HG03565 (cell line): ENCODE measurements around the gene PPIB.

Experiments
- ATAC-seq: cut with Tn5 transposase; IDR thresholded peaks from one replicate; pipeline ENCODE4 v1.9.1; 2021; ENCODE audit warnings: mild to moderate bottlenecking, moderate library complexity; ENCODE audit not compliant: unreplicated experiment

The PPIB gene

DNA sequence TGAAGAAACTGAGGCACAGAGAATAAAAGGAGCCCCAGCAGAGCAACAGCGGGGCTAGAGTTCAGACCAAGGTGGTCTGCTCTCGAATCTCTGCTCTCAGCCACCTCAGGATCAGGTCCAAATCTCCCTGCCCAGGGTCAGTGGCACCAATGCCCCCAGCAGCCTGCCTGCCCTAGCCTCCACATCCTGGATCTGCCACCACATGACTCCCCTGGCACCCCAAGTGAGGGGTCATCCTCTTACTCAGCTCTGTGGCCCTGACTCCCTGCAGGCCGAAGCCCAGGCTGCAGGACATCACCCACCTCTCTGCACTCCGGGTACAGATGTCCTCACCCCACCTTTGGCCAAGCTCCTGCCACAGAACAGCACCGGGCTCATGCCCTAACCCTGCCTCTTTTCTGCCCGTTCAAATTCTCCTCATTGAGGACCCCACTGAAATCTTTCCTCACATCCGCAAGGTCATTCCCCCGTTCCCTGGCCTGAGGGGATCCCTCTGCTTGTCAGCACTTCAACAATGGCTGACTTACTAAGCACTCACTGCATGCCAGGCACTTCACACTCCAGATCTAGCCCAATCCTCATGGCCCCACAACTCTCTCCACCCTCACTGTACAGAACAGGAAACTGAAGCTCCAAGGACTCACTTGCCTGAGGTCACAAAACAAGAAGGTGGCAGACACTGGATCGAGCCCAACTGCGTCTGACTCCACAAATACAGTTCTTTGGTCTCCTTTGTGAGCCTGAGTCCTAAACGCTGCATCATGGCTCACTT is 4.3 kb downstream of the PPIB start:
- no peak for ATAC-seq

DNA sequence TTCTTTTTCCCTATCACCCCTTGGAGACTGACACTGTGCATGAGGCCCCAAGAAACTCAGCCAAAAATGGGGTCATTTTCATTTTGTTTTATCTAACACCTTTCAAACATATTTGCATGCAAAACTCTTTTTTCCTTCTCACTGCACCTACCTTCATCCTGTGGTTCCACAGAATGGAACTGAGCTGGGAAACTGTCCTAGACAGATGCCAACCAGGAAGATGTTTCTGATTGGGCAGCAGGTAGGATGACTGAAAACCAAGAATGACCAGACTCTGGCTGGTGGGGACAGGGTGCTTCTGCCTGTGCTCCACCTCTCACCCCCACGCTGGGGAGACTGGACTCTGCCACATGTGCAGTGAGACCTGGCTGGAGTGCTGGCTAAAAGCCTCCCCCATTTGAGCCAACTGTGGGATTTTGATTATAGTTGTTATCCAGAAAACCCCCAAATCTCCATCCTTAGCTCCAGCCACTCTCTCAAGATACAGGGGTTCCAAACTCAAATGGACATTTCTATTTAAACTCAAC is 5.2 kb downstream of the PPIB start:
- no peak for ATAC-seq

DNA sequence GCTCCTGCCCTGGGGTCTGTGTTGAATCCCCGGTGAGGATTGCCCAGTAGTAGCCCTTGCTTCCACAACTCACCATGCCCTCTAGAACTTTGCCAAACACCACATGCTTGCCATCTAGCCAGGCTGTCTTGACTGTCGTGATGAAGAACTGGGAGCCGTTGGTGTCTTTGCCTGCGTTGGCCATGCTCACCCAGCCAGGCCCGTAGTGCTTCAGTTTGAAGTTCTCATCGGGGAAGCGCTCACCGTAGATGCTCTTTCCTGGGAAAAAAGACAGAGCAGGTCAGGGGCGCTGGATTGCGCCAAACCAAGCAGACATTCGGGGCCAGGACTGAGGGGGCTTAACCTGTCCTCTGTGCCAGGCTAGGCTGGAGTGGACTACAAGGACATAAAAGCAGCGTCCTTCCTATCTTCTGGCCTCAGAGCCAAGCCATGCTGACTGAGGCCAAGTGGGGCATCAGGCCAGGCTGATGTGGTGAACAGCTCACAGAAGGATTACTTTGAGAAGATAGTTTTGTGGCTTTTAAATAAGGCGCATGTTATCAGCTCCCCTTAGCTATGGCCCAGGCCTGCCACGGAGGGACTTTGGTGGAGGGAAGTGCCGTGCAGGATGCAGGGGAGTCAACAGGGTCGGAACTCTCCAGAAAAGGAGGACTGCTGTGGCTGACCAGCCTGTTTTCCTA is 6.0 kb downstream of the PPIB start:
- ATAC-seq, result no peak

DNA sequence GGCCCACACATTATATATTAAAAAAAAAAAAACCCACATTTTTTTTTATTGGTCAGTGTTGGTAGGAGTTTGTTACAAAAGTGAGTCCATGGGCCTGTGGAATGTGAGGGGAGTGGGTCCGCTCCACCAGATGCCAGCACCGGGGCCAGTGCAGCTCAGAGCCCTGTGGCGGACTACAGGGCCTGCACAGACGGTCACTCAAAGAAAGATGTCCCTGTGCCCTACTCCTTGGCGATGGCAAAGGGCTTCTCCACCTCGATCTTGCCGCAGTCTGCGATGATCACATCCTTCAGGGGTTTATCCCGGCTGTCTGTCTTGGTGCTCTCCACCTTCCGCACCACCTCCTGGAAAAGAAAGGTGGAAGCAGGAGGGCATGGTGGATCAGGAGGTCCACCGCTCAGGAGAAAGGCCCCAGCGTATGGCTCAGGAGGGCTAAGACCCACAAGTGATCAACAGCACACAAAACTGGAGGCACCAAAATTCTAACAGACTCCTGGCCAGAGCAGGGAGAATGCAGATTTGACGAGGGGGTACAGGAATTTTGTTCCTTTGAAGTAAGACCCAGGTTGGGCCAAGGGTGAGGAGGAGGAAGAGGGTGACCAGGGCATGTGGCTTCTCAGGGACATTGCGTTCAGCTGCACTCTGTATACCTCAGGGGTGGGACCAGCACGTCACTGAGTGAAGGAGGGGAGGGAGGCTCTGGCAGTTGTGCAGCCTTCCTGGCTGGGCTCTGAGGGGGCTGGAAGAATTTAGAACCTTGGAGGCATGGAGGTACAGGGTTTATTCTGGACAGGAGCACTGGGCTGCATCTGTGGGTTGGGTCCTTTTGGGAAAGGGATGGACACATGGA is 6.8 kb downstream of the PPIB start:
- no peak for ATAC-seq

DNA sequence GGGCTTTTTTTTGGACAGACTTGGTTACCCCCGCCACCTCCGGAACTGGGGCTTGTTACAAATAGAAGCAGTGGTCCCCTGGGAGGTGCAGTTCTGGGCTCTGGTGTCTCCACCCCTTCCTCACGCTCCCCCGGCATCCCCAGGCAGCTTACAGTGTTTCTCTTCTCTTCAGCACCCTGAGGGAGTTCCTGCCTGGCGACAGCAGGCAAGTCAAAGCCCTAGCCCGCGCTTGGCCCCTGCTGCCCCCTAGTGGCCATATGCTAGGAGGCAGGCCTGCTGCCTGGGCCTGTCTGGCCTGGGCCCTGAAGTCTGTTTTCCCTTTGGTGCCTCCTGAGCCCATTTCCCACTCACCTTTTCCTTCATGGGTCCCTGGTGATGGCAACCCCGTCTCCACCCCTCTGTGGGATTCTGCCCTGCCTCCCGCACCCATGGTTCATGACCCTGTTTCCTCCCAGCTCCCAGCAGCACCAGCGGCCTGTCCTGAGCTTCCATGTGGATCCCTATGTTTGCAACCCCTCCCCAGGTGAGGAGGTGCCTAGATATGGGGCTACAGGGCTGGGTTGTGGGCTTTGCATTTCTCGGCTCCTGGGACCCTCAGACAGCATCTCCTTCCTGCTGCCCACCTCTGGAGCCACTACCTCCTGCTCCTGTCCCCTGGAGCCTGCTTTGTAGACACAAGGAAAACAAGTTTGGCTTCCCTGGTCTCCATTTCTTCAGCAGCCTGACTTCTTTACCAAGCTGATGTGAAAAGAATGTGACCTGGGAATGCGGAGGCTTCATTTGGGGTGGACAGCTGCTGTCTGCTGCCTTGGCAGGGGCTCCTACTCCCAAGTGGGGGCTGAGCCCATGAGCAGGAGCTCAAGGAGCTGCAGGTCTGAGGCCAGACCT is 9.1 kb downstream of the PPIB start:
- ATAC-seq, result peak; percentile 46

DNA sequence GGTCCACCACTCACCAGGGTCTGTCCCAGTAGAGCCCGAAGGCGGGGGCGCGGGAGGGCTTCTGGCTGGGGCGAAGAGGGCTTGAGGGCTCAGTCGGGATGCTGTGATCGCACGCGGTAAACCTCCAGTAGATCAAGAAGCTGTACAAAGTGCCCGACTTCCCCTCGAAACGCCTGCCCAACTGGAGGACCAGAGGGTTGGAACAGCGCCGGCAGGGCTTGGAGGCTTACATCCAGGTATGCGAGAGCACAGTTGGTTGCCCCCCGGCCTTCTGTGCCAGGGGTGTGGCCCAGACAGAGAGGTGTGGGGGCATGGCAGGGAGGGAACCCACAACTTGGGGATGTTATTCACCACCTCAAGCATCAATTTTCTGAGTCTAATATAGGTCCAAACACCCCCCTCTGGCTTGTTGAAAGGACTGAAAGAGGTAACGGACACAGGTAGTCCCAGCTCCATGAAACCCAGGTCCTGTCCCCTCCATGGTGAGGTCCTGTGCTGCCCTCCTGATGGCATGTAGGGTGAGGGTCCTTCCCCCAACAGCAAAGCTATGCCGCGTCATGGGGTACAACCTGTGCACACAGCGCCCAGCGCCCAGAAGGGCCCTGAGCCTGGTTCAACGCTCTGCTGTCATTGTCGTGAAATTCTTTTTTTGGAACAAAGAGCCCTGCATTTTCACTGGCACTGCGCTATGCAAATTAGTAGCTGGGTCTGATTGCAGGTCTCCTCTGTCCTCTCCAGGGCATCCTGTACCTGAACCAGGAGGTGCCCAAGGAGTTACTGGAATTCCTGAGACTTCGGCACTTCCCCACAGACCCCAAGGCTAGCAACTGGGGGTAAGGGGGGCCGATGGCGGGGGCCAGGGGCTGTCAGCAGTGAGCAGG is 10.1 kb downstream of the PPIB start:
- no peak for ATAC-seq

- ATAC-seq, result no peak
These were observed 10.9 kb downstream of the PPIB start, which contains the start of gene SNX22 for GRCh38 chr15:64151727-64152506. Gene SNX22 (plus strand): TSS chr15:64151731. CDS start chr15:64151776, 45 bp downstream.

- no peak for ATAC-seq
These were observed 12.8 kb downstream of the PPIB start for GRCh38 chr15:64149893-64150578.

GRCh38 chr15:64149424-64149823 is 13.4 kb downstream of the PPIB start:
- ATAC-seq, result no peak

DNA sequence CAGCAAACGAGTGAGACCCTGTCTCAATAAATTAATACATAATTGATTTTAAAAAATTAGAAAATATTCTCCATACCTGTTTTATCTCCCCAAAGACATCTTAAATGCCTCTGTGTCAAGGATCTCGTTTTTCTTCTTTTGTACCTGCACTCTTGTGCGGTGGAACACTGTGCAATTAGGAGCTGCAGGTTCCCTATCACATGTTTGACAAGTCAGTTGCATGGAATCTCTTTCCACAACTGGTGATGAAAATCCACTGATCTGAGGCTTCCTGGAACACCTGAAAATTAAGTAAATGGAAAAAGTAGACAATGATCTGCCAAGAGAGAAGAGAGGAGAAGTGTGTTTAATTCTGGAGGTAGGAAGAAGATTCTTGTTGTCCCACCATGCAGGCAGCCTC is 14.2 kb downstream of the PPIB start:
- no peak for ATAC-seq

- no peak for ATAC-seq
These were observed 14.7 kb downstream of the PPIB start for GRCh38 chr15:64148168-64148567.

DNA sequence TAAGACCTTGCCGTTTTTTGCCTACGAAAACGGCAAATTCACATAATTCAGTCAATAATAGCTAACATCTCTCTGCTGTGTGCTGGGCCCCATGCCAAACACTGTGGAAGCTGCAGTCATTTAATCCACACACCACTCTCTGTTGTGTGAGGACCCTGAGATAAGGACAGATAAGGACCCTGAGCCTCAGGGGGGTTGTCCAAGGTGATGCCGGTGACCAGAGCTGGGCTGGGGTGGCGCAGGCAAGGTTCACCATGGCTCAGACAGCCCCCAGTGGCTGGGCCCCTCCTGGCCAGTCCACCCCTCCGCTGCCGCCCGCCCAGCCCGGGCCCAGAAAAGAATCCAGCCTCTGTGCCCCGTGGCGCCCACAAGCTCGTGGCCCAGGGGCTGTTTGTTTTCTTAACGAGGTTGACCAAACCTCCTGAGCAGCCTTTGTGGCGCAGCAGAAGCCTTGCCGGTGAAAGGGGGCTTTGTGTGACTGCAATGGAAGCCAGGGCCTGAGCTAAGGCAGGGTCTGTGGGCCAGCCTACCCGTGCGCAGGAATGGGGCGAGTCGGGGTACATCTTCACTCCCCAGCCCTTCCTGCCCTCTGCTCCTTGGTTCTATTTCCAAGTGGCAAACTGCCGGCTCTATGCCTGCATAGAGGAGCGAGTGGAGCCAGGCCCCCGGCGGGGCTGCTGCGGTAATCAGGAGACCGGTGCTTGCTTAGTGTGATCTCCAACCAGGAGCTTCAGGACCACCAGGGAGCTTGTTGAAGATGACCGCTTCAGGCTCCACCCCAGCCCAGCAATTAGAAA is 15.7 kb downstream of the PPIB start:
- no peak for ATAC-seq

DNA sequence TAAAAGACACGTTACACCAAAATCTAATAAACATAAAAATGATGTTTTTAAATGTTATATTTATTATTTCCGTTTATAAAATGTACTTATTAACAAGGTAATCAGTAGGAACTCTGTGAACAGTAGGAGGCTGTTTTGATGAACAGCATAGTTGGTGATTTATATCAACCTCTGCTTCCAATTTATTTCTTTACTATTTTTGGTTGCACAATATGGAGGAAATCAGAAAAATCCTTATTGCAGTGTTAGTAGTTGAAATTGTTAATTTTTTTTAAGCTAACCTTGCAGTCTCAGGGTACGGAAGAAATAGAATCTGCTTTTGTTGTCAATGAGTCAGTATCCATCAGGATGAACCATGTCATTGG is 16.3 kb downstream of the PPIB start:
- no peak for ATAC-seq

GRCh38 chr15:64146041-64146440 is 16.8 kb downstream of the PPIB start:
- ATAC-seq, result no peak

DNA sequence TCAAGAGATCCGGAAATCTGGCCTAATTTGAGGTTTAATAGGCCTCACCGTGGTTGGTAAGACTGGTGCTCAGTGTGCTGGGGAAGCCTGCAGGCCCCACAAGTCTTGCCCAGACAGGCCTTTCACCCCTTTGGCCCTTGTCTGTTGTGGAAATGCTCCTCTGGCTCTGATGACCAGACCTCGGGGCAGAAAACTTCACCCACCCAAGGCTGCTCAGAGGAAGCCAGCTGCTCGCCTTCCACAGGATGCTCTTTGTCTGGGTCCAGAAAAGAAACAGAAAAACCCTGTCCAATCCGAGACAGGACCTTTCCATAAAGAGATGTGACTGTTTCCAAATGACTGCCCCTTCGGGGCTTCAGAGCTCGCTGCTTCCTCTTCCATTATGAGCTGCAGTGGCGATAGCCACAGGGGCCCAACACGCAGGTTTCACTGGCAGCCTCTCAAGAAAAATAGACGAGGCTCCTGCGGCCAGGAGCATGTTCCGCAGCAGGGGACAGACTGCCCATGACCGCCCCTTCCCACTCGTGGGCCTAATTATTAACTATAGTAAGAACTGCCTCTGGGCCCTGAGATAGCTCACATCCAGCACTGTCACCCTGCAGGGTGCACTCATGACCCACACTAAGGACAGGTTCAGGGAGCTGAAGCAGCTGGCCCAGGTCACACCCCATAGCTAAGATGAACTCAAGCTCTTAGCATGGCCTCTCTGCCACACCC is 18.1 kb downstream of the PPIB start:
- peak; percentile 65 for ATAC-seq

- no peak for ATAC-seq
These were observed 18.6 kb downstream of the PPIB start for GRCh38 chr15:64144192-64144564.

GRCh38 chr15:64143276-64143675 is 19.5 kb downstream of the PPIB start:
- no peak for ATAC-seq
